ENCODE data around the gene IL1RAPL2.

Gene IL1RAPL2

DNA sequence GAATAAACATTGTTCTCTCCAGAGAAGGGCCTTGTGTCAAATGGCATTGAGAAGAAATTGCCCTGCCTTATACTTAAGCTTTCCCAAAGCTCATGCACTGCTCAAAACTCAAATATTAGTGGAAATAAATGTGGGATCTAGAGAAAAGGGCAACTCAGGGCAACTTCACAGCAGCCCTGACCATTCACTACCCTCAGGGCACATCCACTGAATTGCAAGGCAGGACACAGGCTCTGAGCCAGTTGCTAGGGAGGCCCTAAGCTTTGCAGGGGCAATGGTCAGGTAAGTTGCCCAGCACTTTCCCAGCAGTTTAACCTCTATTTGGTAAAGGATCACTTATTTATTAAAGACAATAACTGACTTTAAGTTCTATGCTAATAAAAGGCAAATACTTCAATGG is 909.8 kb downstream of the IL1RAPL2 start:
- DNase-seq, result no peak

- DNase-seq, result no peak
Observed at GRCh38 chrX:105477351-105477750, 911.4 kb downstream of the IL1RAPL2 start.

DNA sequence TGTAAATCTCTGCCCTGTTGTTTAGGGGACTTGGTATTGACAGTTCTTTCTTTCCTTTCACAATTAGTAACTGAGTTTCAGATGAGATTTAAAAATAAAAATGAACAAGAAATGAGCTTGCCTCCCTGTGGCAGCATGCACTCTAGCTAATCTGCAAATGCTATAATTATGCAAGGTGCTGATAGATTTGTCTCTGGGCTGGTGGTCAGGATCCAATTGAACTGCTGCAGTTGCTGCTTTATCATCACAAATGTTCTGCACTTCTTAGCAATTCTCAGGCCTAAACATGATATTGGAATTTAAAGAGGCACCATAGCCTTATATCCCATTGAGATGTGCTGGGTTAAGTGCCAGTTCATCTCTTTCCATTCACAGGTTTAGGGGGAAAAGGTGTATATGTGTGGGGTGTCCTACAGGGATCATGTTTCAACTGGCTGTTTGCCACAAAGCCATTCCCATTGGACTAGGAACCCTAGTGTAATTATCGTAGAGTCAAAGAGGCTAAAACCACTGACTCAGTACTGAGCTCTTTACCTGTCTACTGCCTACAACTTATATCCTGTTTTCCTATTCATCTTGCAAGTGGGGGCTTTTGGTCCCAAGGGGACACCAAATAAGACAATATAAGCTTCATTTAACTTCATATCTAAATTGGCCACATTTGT is 914.8 kb downstream of the IL1RAPL2 start:
- DNase-seq, result no peak

DNA sequence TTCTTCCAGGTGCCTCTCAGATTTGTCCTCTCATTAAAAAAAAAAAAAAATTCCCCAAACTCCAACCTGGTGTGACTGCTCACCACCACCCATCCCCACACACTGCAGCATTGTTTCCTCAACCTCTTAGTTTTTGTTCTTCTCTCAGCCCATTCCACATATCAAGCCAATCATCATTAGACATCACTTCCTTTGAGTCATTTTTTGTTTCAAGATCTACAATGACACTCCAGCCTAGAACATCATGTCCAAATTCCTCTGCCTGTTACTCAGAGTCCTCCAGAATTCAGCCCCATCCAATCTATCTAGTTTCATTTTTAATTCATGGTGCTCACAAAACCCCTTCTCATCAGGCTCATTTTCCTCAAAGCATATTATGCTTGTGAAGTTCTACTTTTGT is 917.0 kb downstream of the IL1RAPL2 start:
- no peak for DNase-seq

DNA sequence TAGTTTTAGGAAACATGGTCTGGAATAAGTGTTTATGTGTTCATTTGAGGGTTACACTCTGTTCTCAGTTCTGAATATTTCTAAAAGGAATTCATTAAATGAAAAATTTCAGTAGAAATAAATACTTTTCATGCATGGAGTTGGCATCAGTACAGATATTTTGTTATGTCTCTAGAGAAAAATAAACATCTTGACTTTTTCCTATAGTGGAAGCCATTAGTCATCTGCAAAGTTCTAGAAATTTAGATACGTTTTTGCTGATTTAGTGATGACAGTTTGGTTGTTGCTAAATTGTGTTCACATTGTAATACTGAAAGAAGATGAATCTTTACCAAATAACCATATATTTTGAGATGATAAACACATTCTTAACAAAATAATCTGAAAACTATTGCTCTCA is 922.7 kb downstream of the IL1RAPL2 start:
- DNase-seq, result no peak

DNA sequence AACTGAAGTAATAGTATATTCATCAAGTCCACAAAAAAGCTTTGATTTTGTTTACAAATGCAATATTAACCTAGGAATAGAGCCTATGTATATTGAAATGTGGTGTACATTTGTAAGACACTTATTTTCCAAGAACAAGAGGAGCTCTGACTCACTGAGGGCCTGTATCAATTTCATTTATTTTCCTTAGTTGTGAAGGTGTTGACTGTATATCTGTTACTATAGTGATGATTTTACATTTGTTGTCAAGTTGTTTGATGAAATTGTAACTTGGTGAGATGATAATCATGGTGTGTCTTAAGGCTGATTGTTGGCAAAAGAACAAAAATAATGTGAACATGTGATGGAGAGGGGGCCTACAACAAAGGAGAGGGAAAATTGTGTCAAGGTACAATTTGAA is 929.4 kb downstream of the IL1RAPL2 start:
- no peak for DNase-seq

- no peak for DNase-seq
Observed at GRCh38 chrX:105502336-105502735, 936.3 kb downstream of the IL1RAPL2 start.

DNA sequence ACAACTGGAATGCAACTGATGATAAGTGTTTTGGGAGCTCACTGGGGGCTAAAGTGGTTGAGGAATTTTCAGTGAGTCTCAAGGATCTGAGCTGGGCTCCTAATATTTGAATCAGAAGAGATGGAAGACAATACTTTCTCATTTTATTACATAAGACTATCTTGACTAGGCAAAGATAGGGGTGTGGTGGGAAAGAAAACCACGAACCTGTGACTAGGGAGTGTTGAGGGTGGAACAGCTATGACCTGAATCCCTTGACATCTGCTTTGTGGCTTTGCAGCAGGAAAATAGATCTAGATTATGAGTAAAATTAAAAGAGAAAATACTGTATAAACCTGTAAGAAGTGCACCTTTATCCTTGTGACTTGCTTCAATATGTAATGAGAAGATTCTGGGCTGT is 949.6 kb downstream of the IL1RAPL2 start:
- DNase-seq, result no peak

- DNase-seq, result no peak
Observed at GRCh38 chrX:105526431-105526830, 960.4 kb downstream of the IL1RAPL2 start.

DNA sequence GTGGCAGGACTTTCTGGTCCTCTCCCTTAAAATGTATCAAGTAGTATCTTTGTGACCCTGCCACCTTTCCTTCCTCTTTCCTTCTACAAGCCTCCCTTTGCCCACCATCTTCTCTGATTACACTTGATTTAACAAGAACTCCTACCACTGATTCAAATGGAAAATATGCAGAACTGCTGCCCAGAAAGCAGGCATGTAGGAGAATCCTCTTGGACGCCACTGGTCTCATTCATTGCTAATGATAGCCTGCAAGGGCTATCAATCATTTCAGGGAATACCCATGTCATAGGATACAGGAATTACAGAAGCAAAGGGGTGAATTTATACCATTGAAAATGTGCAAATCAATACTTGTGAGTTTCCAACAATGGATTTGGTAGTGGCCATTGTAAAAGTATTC is 961.8 kb downstream of the IL1RAPL2 start:
- DNase-seq, result no peak

DNA sequence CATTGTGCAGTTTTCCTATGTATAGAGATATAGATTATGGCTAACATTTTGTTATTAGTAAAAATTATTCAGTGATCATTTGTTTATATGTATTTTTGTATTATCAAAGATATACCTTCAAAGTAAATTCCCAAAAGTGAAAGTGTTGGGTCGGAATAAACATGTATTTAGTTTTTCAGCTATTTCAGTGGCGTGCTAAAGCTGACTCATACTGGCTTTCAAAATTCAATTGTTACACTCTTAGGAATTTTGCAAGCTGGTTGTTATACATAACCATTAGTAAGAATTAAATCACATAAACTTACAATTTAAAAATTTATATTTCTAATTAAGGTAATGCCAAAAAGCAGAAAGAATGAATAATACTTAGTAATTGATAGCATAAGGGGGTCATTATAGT is 968.0 kb downstream of the IL1RAPL2 start:
- DNase-seq, result no peak

- DNase-seq, result no peak
Observed at GRCh38 chrX:105543283-105543682, 977.3 kb downstream of the IL1RAPL2 start.

DNA sequence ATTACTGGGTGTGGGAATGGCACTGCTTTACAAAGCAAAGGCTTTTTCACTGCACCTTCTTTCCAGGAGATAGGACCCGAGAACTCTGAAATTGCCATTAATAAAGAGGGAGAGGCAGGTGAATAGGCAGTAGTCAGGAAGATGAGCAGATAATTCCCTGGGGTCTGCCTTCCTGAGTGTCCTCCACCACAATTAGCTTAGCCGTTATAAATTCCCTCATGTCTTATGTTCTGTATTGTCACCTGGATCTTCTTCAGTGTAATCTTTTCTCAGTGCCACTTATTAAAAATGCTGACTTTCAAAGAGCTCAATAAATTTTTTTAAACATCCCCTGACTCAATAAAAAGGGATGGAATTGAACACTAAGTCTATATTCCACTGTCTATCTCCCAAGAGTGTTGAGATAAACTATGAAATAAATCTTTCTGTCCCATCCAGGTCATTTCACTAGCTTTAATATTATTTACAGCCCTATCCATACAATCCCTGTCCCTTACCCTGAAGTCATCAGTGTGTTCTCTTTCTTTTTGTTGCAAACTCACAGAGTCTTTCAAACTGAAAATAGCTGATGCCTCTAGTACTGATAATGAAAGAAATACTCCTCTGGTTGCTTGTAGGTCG is 984.2 kb downstream of the IL1RAPL2 start:
- DNase-seq, result no peak

GRCh38 chrX:105552395-105552794 is 986.4 kb downstream of the IL1RAPL2 start:
- DNase-seq, result no peak

DNA sequence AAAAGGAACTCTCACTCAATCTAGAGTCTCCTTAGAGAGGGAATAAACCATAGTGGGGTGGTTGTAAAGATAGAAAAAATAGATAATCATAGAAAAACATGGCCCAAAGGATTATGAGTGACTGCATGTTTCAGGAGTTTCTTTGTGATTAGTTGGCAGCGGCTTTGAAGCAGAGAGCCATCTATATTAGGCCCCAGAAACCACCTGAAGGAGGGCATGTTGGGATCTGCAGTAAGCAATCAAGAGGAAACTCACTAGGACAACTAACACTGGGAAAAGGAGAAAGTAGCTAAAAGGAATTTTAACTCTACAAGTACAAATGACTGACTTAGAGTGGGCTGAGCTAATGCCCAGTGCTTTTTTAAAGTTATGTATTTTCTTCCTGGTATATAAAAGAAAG is 987.1 kb downstream of the IL1RAPL2 start:
- no peak for DNase-seq

DNA sequence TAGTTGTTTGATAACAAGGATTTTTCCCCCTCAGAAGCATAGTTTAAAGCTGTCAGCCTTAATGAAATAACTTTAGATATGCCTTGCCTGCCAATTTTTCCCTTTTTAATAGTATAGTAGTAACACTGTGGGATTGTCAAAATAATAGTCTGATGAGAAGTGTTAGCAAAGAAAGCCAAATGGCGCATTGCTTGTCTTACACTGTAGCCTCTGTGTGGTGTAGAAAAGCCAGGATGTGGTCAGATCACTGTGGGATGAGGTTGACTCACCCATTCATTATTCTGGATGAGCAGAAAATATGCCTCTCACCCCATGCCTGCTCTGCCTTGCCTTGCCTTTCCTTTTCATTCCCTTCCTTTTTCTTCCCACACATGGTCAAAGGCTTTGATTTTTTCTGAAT is 998.5 kb downstream of the IL1RAPL2 start:
- no peak for DNase-seq

- no peak for DNase-seq
Observed at GRCh38 chrX:105565856-105566255, 999.9 kb downstream of the IL1RAPL2 start.

GRCh38 chrX:105567082-105567481 is 1001.1 kb downstream of the IL1RAPL2 start:
- no peak for DNase-seq

- DNase-seq, result no peak
Observed at GRCh38 chrX:105608745-105609144, 1042.7 kb downstream of the IL1RAPL2 start.

DNA sequence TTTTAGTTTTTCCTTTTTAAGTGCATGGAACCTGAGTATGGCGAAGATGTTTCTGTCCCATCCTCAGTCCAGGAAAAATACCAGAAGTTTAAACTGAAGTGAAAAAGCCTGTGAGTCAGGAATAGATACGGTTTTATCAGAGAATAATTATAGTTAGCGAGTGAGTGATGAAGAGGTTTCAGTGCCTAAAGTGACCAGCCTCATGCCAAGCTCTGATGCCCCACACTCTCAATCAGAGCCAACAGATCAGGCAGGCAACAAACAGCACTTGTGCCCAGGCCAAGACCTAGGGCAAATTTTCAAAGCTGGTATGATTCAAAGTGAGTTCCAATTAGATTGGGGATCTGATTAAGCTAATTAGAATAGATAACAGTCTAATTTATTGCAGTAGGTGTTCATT is 1043.5 kb downstream of the IL1RAPL2 start:
- DNase-seq, result no peak

- DNase-seq, result no peak
Observed at GRCh38 chrX:105610411-105610810, 1044.4 kb downstream of the IL1RAPL2 start.

GRCh38 chrX:105618393-105619101 is 1052.5 kb downstream of the IL1RAPL2 start:
- DNase-seq, result no peak

DNA sequence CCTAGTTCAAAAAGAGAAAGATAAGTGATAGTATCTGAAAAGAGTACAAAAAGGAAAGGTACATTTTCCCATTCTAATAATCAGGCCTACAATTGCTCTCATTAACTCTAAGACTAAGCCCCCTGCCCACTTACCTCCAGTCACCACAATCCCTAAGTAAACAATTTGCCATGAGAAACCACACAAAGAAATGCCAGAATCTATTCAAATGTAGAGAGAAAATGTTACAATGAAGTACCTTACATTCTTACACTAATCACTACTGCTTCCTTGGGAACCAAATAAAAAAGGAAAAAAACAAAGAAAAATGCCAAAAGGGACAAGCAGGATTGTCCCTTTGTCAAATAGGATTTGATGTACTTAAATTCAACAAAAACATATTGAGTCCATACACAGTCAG is 1068.2 kb downstream of the IL1RAPL2 start:
- no peak for DNase-seq

GRCh38 chrX:105635794-105636193 is 1069.8 kb downstream of the IL1RAPL2 start:
- DNase-seq, result no peak
